MM.1S (cell line): ENCODE data around the gene SIL1.

ENCODE experiments used
- CTCF ChIP-seq: fragments of 300-600 bp; sonication (generic); IDR thresholded peaks from 2 replicates; pipeline ENCODE4 v1.5.1; 2016; ENCODE audit warnings: antibody characterized with exemption, low read length, mixed read lengths
- EZH2 ChIP-seq: fragments of 300-600 bp; sonication (generic); optimal IDR thresholded peaks from 2 replicates; pipeline ENCODE3; 2017; ENCODE audit warnings: low read depth, mild to moderate bottlenecking, antibody characterized with exemption, low read length, mixed read lengths
- EZH2phosphoT487 ChIP-seq: fragments of 300-600 bp; sonication (generic); IDR thresholded peaks from 2 replicates; pipeline ENCODE4 v1.6.1; 2018; ENCODE audit warnings: antibody characterized with exemption, low read length

DNA sequence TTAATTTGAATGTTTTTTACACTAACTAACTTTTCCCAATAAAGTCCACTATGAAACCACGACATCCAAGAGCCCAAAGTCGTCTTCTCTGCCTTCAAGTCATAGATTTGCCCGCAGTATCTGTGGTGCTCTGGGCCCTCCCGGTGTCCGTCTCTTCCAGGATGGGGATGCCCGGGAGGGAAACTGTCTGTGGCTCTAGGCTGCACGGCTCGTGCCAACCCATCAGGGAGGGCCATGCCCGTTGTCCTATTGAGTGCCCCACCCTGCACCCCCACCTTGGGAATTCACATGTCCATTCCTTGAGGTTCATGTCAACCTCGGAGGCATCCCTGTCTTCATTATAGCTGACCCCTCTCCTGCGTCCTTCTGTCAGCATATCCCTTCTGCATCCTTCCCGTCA, 263.2 kb downstream of the SIL1 start:
- TF ChIP-seq CTCF = no peak
- no peak for TF ChIP-seq EZH2
- no peak for TF ChIP-seq EZH2phosphoT487
